GM23338 (cell line): Measurements from ENCODE around the gene MAP2K6. TPM values are rescaled to one million over a fixed set of nuclear protein-coding genes. Genes with fewer than 3 reads are reported as not detected.

Source experiments
- ATAC-seq: fragments of 200-7000 bp; cut with Tn5 transposase; 3 replicates; pipeline ENCODE4 v1.9.1; 2020
- DNase-seq: peaks from one replicate; pipeline ENCODE4 v3.0.0-alpha.2; 2015; ENCODE audit warnings: low spot score
- H2AFZ ChIP-seq: fragments of 200-600 bp; sonication (generic); 2 replicates; pipeline ENCODE4 v1.8.0; 2016; ENCODE audit warnings: antibody characterized with exemption, mild to moderate bottlenecking, moderate library complexity
- H3F3A ChIP-seq: fragments of 200-600 bp; sonication (generic); replicated peaks from 2 replicates; pipeline ENCODE4 v1.8.0; 2017; ENCODE audit warnings: antibody characterized with exemption, mixed run types, low read depth
- H3K27ac ChIP-seq: fragments of 200-600 bp; sonication (generic); 2 replicates; pipeline ENCODE4 v1.6.1; 2016; ENCODE audit warnings: low read depth
- H3K27me3 ChIP-seq: fragments of 200-600 bp; sonication (generic); 2 replicates; pipeline ENCODE4 v1.8.0; 2016; ENCODE audit warnings: mild to moderate bottlenecking, mixed run types, moderate library complexity; ENCODE audit not compliant: insufficient read depth
- H3K36me3 ChIP-seq: fragments of 200-600 bp; sonication (generic); 2 replicates; pipeline ENCODE4 v1.8.0; 2016; ENCODE audit warnings: mild to moderate bottlenecking; ENCODE audit not compliant: insufficient read depth
- H3K4me1 ChIP-seq: fragments of 200-600 bp; sonication (generic); 2 replicates; pipeline ENCODE4 v1.8.0; 2016; ENCODE audit warnings: mild to moderate bottlenecking, moderate library complexity; ENCODE audit not compliant: insufficient read depth
- H3K4me2 ChIP-seq: fragments of 200-600 bp; sonication (generic); 2 replicates; pipeline ENCODE4 v1.7.1; 2017; ENCODE audit warnings: mixed run types
- H3K4me3 ChIP-seq: fragments of 200-600 bp; sonication (generic); 2 replicates; pipeline ENCODE4 v1.6.1; 2016; ENCODE audit warnings: mixed run types
- H3K79me2 ChIP-seq: fragments of 200-600 bp; sonication (generic); replicated peaks from 2 replicates; pipeline ENCODE4 v1.8.0; 2017; ENCODE audit warnings: mild to moderate bottlenecking; ENCODE audit not compliant: insufficient read depth
- H3K9me2 ChIP-seq: fragments of 200-600 bp; sonication (generic); 2 replicates; pipeline ENCODE4 v1.8.0; 2017; ENCODE audit not compliant: insufficient read depth
- H4K20me1 ChIP-seq: fragments of 200-600 bp; sonication (generic); replicated peaks from 2 replicates; pipeline ENCODE4 v1.8.0; 2017; ENCODE audit warnings: mild to moderate bottlenecking; ENCODE audit not compliant: insufficient read depth
- H3K27ac Mint-ChIP-seq: 2 replicates; pipeline ENCODE4 v1.8.0; 2020; ENCODE audit warnings: inconsistent platforms, mild to moderate bottlenecking, moderate library complexity, mixed read lengths
- H3K27me3 Mint-ChIP-seq: 3 replicates; pipeline ENCODE4 v1.8.0; 2022; ENCODE audit warnings: low read depth, mild to moderate bottlenecking, moderate library complexity, mixed read lengths, inconsistent platforms; ENCODE audit not compliant: insufficient read depth, poor library complexity
- H3K36me3 Mint-ChIP-seq: 3 replicates; pipeline ENCODE4 v1.8.0; 2021; ENCODE audit warnings: low read depth, mild to moderate bottlenecking, inconsistent platforms, moderate library complexity, mixed read lengths
- H3K4me1 Mint-ChIP-seq: 3 replicates; pipeline ENCODE4 v1.8.0; 2020; ENCODE audit warnings: mild to moderate bottlenecking, inconsistent platforms, mixed read lengths
- H3K4me3 Mint-ChIP-seq: 3 replicates; pipeline ENCODE4 v1.8.0; 2021; ENCODE audit warnings: moderate library complexity, mild to moderate bottlenecking, inconsistent platforms, mixed read lengths
- H3K9me3 Mint-ChIP-seq: 3 replicates; pipeline ENCODE4 v1.8.0; 2020; ENCODE audit warnings: moderate library complexity, mild to moderate bottlenecking, inconsistent platforms, mixed read lengths
- CREB1 ChIP-seq: fragments of 250-450 bp; sonication (Bioruptor Pico); IDR thresholded peaks from 2 replicates; pipeline ENCODE4 v1.5.0; 2020; ENCODE audit warnings: low read depth, mild to moderate bottlenecking, moderate library complexity
- ETS1 ChIP-seq: IDR thresholded peaks from 2 replicates; pipeline ENCODE4 v1.6.1; 2016; ENCODE audit warnings: antibody characterized with exemption
- EZH2phosphoT487 ChIP-seq: fragments of 200-600 bp; sonication (generic); IDR thresholded peaks from one replicate; pipeline ENCODE4 v1.8.1; 2018; ENCODE audit warnings: antibody characterized with exemption; ENCODE audit not compliant: unreplicated experiment
- NANOG ChIP-seq: IDR thresholded peaks from 2 replicates; pipeline ENCODE4 v1.6.1; 2016; ENCODE audit warnings: antibody characterized with exemption, borderline replicate concordance
- POLR2AphosphoS5 ChIP-seq: IDR thresholded peaks from 2 replicates; pipeline ENCODE4 v1.6.1; 2016; ENCODE audit warnings: antibody characterized with exemption, low read depth
- STAT1 ChIP-seq: IDR thresholded peaks from one replicate; pipeline ENCODE4 v1.6.1; 2016; ENCODE audit warnings: antibody characterized with exemption; ENCODE audit not compliant: unreplicated experiment
- ZNF114 ChIP-seq: fragments of 250-450 bp; sonication (Bioruptor Pico); IDR thresholded peaks from 2 replicates; pipeline ENCODE4 v1.5.0; 2020; ENCODE audit warnings: mild to moderate bottlenecking, moderate library complexity
- ZNF462 ChIP-seq: fragments of 250-450 bp; sonication (Bioruptor Pico); IDR thresholded peaks from 2 replicates; pipeline ENCODE4 v1.5.0; 2020; ENCODE audit warnings: mild to moderate bottlenecking, moderate library complexity
- polyA plus RNA-seq: library from polyadenylated mRNA; unstranded; fragments of >200 nt; fragmentation: Nextera tagmentation; extraction: Ambion mirVana; gene quantifications from 2 replicates; pipeline ENCODE4 v1.2.1, GENCODE V29; 2016
- total RNA-seq: library from RNA; depleted of rRNA; stranded (reverse); fragments of >200 nt; shearing (Covaris generic); gene quantifications from 2 replicates; pipeline ENCODE4 v1.2.3, GENCODE V29; 2014

Gene MAP2K6
- total and polyA plus RNA-seq, 2 experiments from 2014 or later = 26.3 to 31.1 TPM

- TF ChIP-seq ZNF462 (no peak), EZH2phosphoT487 (no peak), NANOG (no peak), ZNF114 (CRISPR knock-in tag) (no peak), ETS1 (no peak), STAT1 (no peak)
Measured at GRCh38 chr17:69438776-69439175, 24.3 kb downstream of the MAP2K6 start (continued).

GRCh38 chr17:69441179-69441578 lies 26.7 kb downstream of the MAP2K6 start:
- Histone ChIP-seq H3K79me2 (peaks cover 96% of the 10 kb centered on the region), H3K4me2 (no peak overlapping the region), H3K4me3 (no peak overlapping the region), H4K20me1 (no peaks in the 10 kb centered on the region), H3K4me1 (peaks cover 44% of the 10 kb centered on the region), H3F3A (no peaks in the 10 kb centered on the region), H3K9me2 (peaks cover 5% of the 10 kb centered on the region; the same call in 1 of the 2 replicates), H3K27me3 (no peaks in the 10 kb centered on the region), H3K36me3 (no peaks in the 10 kb centered on the region), H3K27ac (no peak overlapping the region), H2AFZ (no peak overlapping the region)
- no peaks in the 10 kb centered on the region; the same call in 2 of the 3 replicates for H3K9me3 Mint-ChIP-seq
- no peak overlapping the region for H3K4me3 Mint-ChIP-seq
- ATAC-seq (no peak), DNase-seq (no peak)
- H3K27me3 Mint-ChIP-seq = no peaks in the 10 kb centered on the region
- no peak overlapping the region for H3K27ac Mint-ChIP-seq
- H3K4me1 Mint-ChIP-seq = peaks cover 19% of the 10 kb centered on the region
- peaks cover 10% of the 10 kb centered on the region; the same call in 1 of the 3 replicates for H3K36me3 Mint-ChIP-seq
- no peak for TF ChIP-seq POLR2AphosphoS5
- TF ChIP-seq ZNF114 (CRISPR knock-in tag) = no peak
- TF ChIP-seq ETS1 = no peak
- no peak for TF ChIP-seq CREB1 (CRISPR knock-in tag)
- no peak for TF ChIP-seq ZNF462
